Measurements from ENCODE around the gene KRTAP13-3.

DNA sequence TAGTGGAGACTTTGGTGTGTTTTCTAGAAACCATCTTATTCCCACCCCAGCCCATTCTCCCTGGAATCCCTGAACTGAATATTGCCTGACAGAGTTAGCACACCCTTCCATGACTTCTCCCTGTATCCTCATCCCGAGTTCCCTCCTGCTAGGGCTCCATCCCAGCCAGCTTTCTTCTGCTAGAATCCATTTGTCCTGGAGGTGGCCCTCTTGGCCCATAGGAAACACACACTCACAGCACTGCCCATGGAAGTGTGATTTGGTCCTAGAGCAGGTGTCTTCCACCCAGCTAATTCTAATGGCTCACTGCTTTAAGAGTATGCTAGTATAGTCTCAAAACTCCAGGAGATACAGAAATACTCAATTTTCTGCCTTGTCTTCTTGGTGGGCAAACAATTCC is 18.5 kb upstream of the KRTAP13-3 start:
- TF ChIP-seq, protein P1, sequence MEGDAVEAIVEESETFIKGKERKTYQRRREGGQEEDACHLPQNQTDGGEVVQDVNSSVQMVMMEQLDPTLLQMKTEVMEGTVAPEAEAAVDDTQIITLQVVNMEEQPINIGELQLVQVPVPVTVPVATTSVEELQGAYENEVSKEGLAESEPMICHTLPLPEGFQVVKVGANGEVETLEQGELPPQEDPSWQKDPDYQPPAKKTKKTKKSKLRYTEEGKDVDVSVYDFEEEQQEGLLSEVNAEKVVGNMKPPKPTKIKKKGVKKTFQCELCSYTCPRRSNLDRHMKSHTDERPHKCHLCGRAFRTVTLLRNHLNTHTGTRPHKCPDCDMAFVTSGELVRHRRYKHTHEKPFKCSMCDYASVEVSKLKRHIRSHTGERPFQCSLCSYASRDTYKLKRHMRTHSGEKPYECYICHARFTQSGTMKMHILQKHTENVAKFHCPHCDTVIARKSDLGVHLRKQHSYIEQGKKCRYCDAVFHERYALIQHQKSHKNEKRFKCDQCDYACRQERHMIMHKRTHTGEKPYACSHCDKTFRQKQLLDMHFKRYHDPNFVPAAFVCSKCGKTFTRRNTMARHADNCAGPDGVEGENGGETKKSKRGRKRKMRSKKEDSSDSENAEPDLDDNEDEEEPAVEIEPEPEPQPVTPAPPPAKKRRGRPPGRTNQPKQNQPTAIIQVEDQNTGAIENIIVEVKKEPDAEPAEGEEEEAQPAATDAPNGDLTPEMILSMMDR (IDR thresholded peaks at IDR 0.05): no peak
- no peak for TF ChIP-seq POLR2A (IDR thresholded peaks at IDR 0.05)
